AG04450 (cell line): ENCODE results near the gene RALGPS1. TPM values are rescaled to one million over a fixed set of nuclear protein-coding genes. Genes with fewer than 3 reads are reported as not detected.

ENCODE experiments used
- CTCF ChIA-PET: fragments of 300-600, 350-600 bp; formaldehyde crosslinking; extraction: SDS; loops from one replicate; lab custom pipeline; 2022; ENCODE audit warnings: antibody characterized with exemption, inconsistent platforms; lab: Charles Lee
- POLR2A ChIA-PET: fragments of 350-600 bp; formaldehyde crosslinking; extraction: SDS; loops from one replicate; lab custom pipeline; 2021; ENCODE audit warnings: antibody characterized with exemption, inconsistent platforms; lab: Yijun Ruan, JAX
- DNase-seq: peaks from one replicate; pipeline ENCODE4 v3.0.0-alpha.2; 2011; ENCODE audit warnings: low read depth, low spot score
- H3K27ac ChIP-seq: one replicate; pipeline ENCODE4 v1.5.1; 2012; ENCODE audit warnings: low read depth, low read length, control low read depth
- H3K27me3 ChIP-seq: one replicate; pipeline ENCODE4 v1.6.0; 2012; ENCODE audit warnings: low read length; ENCODE audit not compliant: control insufficient read depth, insufficient read depth
- H3K4me3 ChIP-seq: 2 replicates; pipeline ENCODE4 v1.5.1; 2011; ENCODE audit warnings: mild to moderate bottlenecking, low read depth, low read length, control low read depth
- H3K9me3 ChIP-seq: 2 replicates; pipeline ENCODE4 v1.5.1; 2012; ENCODE audit warnings: low read length; ENCODE audit not compliant: control insufficient read depth, insufficient read depth
- CTCF ChIP-seq: IDR thresholded peaks from 2 replicates; pipeline ENCODE4 v1.5.1; 2011; ENCODE audit warnings: low read depth, low read length, control low read depth, inconsistent platforms
- polyA plus RNA-seq: library from polyadenylated mRNA; depleted of rRNA; stranded (reverse); fragments of >200 nt; gene quantifications from 2 replicates; pipeline ENCODE4 v1.2.3, GENCODE V29; 2011; rRNA removed

The RALGPS1 gene
- polyA plus RNA-seq, 1 experiment: 4.6 TPM

GRCh38 chr9:127267793-127268525 is 353.4 kb downstream of the RALGPS1 start:
- no peak for TF ChIP-seq CTCF

GRCh38 chr9:127269449-127269848 is 354.9 kb downstream of the RALGPS1 start:
- POLR2A ChIA-PET: no interaction called here
- H3K4me3 ChIP-seq: no peak overlapping the region
- H3K27me3 ChIP-seq: no peaks in the 10 kb centered on the region
- no peak overlapping the region for H3K27ac ChIP-seq
- no peaks in the 10 kb centered on the region for H3K9me3 ChIP-seq
- DNase-seq: no peak
- CTCF ChIA-PET: no interaction called here
- no peak for TF ChIP-seq CTCF

More at GRCh38 chr9:127267793-127268525, 353.4 kb downstream of the RALGPS1 start:
- H3K27me3 ChIP-seq: no peaks in the 10 kb centered on the region
- no peak overlapping the region for H3K4me3 ChIP-seq
- CTCF ChIA-PET: no interaction called here
- no peak overlapping the region for H3K27ac ChIP-seq
- DNase-seq: no peak
- no peaks in the 10 kb centered on the region for H3K9me3 ChIP-seq
- POLR2A ChIA-PET: no interaction called here

Other genes with a start within 250 kb of the RALGPS1 start
- 11.7 and 12.3 TPM in 2 replicates for gene ZBTB43, start 109.7 kb upstream of the RALGPS1 start, polyA plus RNA-seq
- 8.0 and 9.4 TPM in 2 replicates for gene ZBTB34, start 54.1 kb upstream of the RALGPS1 start, polyA plus RNA-seq
- 107 and 108 TPM in 2 replicates for gene ANGPTL2, start 207.9 kb downstream of the RALGPS1 start, polyA plus RNA-seq